HG03045 (cell line): ENCODE data around the gene PRDM16.

Experiments
- ATAC-seq: cut with Tn5 transposase; IDR thresholded peaks from one replicate; pipeline ENCODE4 v1.9.1; 2021; ENCODE audit warnings: mild to moderate bottlenecking, moderate library complexity; ENCODE audit not compliant: unreplicated experiment

PRDM16 gene

GRCh38 chr1:3402258-3403010, 333.4 kb downstream of the PRDM16 start:
- ATAC-seq, result no peak

GRCh38 chr1:3403011-3403345, 334.0 kb downstream of the PRDM16 start:
- ATAC-seq, result no peak

- no peak for ATAC-seq
Measured at GRCh38 chr1:3403388-3404231, 334.6 kb downstream of the PRDM16 start.

GRCh38 chr1:3404301-3404700, 335.3 kb downstream of the PRDM16 start:
- ATAC-seq, result no peak

GRCh38 chr1:3404801-3405200, 335.8 kb downstream of the PRDM16 start:
- ATAC-seq, result no peak

GRCh38 chr1:3405491-3405890, 336.5 kb downstream of the PRDM16 start:
- ATAC-seq, result no peak

GRCh38 chr1:3405974-3406867, 337.2 kb downstream of the PRDM16 start:
- ATAC-seq, result no peak

GRCh38 chr1:3407021-3407420, 338.0 kb downstream of the PRDM16 start:
- no peak for ATAC-seq

- no peak for ATAC-seq
Measured at GRCh38 chr1:3408751-3409266, 339.8 kb downstream of the PRDM16 start.

- ATAC-seq, result no peak
Measured at GRCh38 chr1:3409366-3410141, 340.6 kb downstream of the PRDM16 start.

- no peak for ATAC-seq
Measured at GRCh38 chr1:3410142-3410925, 341.3 kb downstream of the PRDM16 start.

GRCh38 chr1:3411806-3412205, 342.8 kb downstream of the PRDM16 start:
- ATAC-seq, result no peak

GRCh38 chr1:3412376-3412775, 343.4 kb downstream of the PRDM16 start:
- no peak for ATAC-seq

GRCh38 chr1:3413975-3414710, 345.1 kb downstream of the PRDM16 start:
- no peak for ATAC-seq

GRCh38 chr1:3415260-3416090, 346.5 kb downstream of the PRDM16 start:
- no peak for ATAC-seq

- no peak for ATAC-seq
Measured at GRCh38 chr1:3417082-3417739, 348.2 kb downstream of the PRDM16 start.

- ATAC-seq, result no peak
Measured at GRCh38 chr1:3417934-3418333, 348.9 kb downstream of the PRDM16 start.
